CD8-positive, alpha-beta memory T cell (primary cell): Measurements from ENCODE around the gene SPNS3. TPM values are rescaled to one million over a fixed set of nuclear protein-coding genes. Genes with fewer than 3 reads are reported as not detected.

Experiments
- CTCF ChIA-PET: fragments of 350-600 bp; sonication (Branson Sonifier 250); formaldehyde crosslinking; loops from one replicate; lab custom pipeline; 2021; ENCODE audit warnings: antibody characterized with exemption; lab: Charles Lee
- POLR2A ChIA-PET: fragments of 350-600 bp; sonication (Branson Sonifier 250); formaldehyde crosslinking; loops from one replicate; lab custom pipeline; 2021; ENCODE audit warnings: antibody characterized with exemption; lab: Charles Lee
- DNase-seq, 5 donors: peaks; one replicate each; pipeline versions ENCODE4 v3.0.0 to v3.0.0-alpha.2; 2020 to 2022; ENCODE audit warnings: mixed read lengths in 1 of 5
- H3K27ac ChIP-seq: one replicate; pipeline ENCODE4 v1.7.0; 2013; ENCODE audit warnings: low read depth, mild to moderate bottlenecking, low read length, moderate library complexity
- H3K27me3 ChIP-seq: 2 replicates; pipeline ENCODE4 v1.7.0; 2013; ENCODE audit warnings: low read length, mild to moderate bottlenecking; ENCODE audit not compliant: insufficient read depth, poor library complexity, severe bottlenecking
- H3K36me3 ChIP-seq: 2 replicates; pipeline ENCODE4 v1.7.0; 2013; ENCODE audit warnings: mild to moderate bottlenecking, low read length, moderate library complexity; ENCODE audit not compliant: insufficient read depth
- H3K4me1 ChIP-seq: 2 replicates; pipeline ENCODE4 v1.7.0; 2013; ENCODE audit warnings: mild to moderate bottlenecking, low read length, moderate library complexity; ENCODE audit not compliant: insufficient read depth
- H3K4me3 ChIP-seq: 2 replicates; pipeline ENCODE4 v1.7.0; 2013; ENCODE audit warnings: mild to moderate bottlenecking, low read length
- H3K9me3 ChIP-seq: 2 replicates; pipeline ENCODE4 v1.7.0; 2013; ENCODE audit warnings: mild to moderate bottlenecking, low read length
- H3K27ac Mint-ChIP-seq, 8 donors: one replicate each; pipeline ENCODE4 v1.8.0; 2020 to 2021; ENCODE audit warnings: mixed read lengths in 8 of 8, mild to moderate bottlenecking in 6 of 8, inconsistent platforms in 3 of 8, moderate library complexity in 3 of 8
- H3K27me3 Mint-ChIP-seq, 2 donors: one replicate each; pipeline ENCODE4 v1.8.0; 2020 to 2021; ENCODE audit warnings: mixed read lengths in 2 of 2, mild to moderate bottlenecking in 1 of 2, moderate library complexity in 1 of 2
- H3K36me3 Mint-ChIP-seq, 3 donors: one replicate each; pipeline ENCODE4 v1.8.0; 2020 to 2021; ENCODE audit warnings: mixed read lengths in 3 of 3, inconsistent platforms in 1 of 3, mild to moderate bottlenecking in 1 of 3
- H3K4me1 Mint-ChIP-seq, 3 donors: one replicate each; pipeline ENCODE4 v1.8.0; 2020 to 2021; ENCODE audit warnings: mixed read lengths in 3 of 3, inconsistent platforms in 1 of 3, mild to moderate bottlenecking in 1 of 3
- H3K4me3 Mint-ChIP-seq, 7 donors: one replicate each; pipeline ENCODE4 v1.8.0; 2020 to 2021; ENCODE audit warnings: mixed read lengths in 7 of 7, mild to moderate bottlenecking in 6 of 7, moderate library complexity in 4 of 7, inconsistent platforms in 2 of 7
- H3K9me3 Mint-ChIP-seq, 5 donors: one replicate each; pipeline ENCODE4 v1.8.0; 2020 to 2022; ENCODE audit warnings: mixed read lengths in 5 of 5, mild to moderate bottlenecking in 3 of 5, moderate library complexity in 2 of 5, inconsistent platforms in 1 of 5
- polyA plus RNA-seq: library from polyadenylated mRNA; unstranded; fragments of 300-500 nt; fragmentation: Illumina TruSeq; gene quantifications from one replicate; pipeline ENCODE4 v1.2.3, GENCODE V29; 2021
- total RNA-seq, 2 experiments: library from RNA; stranded (reverse); gene quantifications; one replicate each; pipeline ENCODE4 v1.2.3, GENCODE V29; 2021

Gene SPNS3
- total and polyA plus RNA-seq, 3 experiments from 2014 or later, result 7.3 to 10.0 (median 7.5) TPM

DNA sequence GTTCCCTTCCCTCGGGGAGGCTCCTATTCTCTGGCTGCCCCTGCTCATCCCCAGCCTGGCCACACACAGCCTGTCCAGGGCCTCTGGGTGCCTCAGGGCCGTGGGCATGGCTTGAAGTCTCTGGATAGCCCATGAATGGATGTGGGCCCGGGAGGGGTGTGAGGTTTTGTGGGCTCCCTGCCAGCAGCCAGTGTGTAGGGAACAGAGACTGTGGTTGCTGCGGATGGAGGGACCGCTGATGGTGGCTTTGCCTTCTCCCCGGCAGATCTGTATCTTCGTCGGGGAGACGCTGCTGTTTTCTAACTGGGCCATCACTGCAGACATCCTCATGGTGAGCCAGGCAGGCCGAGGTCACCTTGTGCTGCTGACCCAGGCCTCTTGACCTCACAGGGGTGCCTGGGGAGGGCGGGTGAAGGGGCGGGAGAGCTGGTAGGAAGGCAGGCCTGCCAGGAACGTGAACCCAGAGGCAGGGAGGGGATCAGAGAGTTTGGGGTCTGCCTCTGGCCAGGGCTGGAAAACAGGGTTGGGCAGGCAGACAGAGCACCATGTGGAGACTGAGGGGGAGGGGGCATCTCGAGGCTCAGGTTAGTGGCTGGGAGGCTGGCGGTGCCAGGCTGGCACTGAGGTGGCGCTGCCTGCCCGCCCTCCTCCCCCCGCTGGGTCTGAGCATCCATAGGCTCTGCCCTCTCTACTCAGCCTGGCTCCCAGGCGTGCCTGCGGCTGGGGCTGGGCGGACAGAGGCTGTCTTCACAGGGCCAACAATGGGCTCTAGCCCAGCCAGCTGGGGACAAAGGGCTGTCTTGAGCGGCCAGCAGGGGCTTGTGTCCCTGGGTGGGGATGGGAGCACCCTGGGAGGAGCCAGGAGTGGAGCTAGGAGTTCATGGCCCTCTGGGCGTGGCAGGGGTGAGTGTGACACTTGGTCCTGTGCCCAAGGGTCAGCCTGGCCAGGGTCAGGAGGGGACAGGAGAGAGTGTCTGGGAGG lies 100.1 kb downstream of the SPNS3 start:
- DNase-seq, result no peak
- peaks cover 0 to 12% (median 0%) of the 10 kb centered on the region in 3 donors for H3K36me3 Mint-ChIP-seq
- ChIA-PET CTCF (no interaction called here), POLR2A (interaction anchor here (0.5 kb wide), 1 partner anchor 502 kb away, joined by 3 read pairs; no protein-coding TSS in a partner anchor)
- H3K4me3 Mint-ChIP-seq, result no peak overlapping the region
- no peaks in the 10 kb centered on the region for H3K9me3 Mint-ChIP-seq
- no peaks in the 10 kb centered on the region for H3K27me3 ChIP-seq
- no peaks in the 10 kb centered on the region for H3K9me3 ChIP-seq
- H3K4me3 ChIP-seq, result no peak overlapping the region
- no peak overlapping the region for H3K27ac ChIP-seq
- H3K36me3 ChIP-seq, result no peaks in the 10 kb centered on the region
- H3K27me3 Mint-ChIP-seq, result peaks cover 0 to 1% of the 10 kb centered on the region in 2 donors
- H3K27ac Mint-ChIP-seq, result peak overlapping the region in 2 of 8 donors; percentile 37 to 84
- no peaks in the 10 kb centered on the region for H3K4me1 ChIP-seq
- peaks cover 0 to 9% (median 2%) of the 10 kb centered on the region in 3 donors for H3K4me1 Mint-ChIP-seq

DNA sequence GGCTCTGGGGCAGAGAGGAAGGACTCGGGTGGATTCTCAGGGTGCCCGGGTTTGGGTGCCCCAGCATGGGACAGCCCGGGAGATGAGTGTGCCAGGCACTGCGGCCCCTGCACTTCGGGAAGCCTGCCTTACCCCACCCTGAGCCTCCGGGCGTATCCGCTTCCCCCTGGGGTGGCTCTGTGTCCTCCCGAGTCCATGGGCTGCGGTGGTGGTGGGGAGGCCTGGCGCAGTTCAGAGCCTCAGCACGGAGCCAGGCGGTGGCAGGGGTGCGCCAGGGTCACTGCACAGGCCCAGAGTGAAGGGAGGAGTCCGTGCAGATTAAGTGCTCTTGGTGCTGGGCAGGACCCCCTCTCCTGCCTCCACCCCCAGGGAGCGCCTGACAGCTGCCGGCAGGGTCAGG lies 100.8 kb downstream of the SPNS3 start:
- peaks cover 0 to 9% (median 2%) of the 10 kb centered on the region in 3 donors for H3K4me1 Mint-ChIP-seq
- Histone ChIP-seq H3K9me3 (no peaks in the 10 kb centered on the region), H3K27me3 (no peaks in the 10 kb centered on the region), H3K27ac (no peak overlapping the region), H3K4me3 (no peak overlapping the region), H3K36me3 (no peaks in the 10 kb centered on the region), H3K4me1 (no peaks in the 10 kb centered on the region)
- H3K4me3 Mint-ChIP-seq, result no peak overlapping the region
- ChIA-PET POLR2A (interaction anchor here (0.5 kb wide), 1 partner anchor 501 kb away, joined by 3 read pairs; no protein-coding TSS in a partner anchor), CTCF (no interaction called here)
- DNase-seq, result no peak
- peaks cover 0 to 17% (median 0%) of the 10 kb centered on the region in 3 donors for H3K36me3 Mint-ChIP-seq
- peak overlapping the region in 1 of 8 donors; percentile 37 for H3K27ac Mint-ChIP-seq
- H3K27me3 Mint-ChIP-seq, result peaks cover 0 to 1% of the 10 kb centered on the region in 2 donors
- H3K9me3 Mint-ChIP-seq, result no peaks in the 10 kb centered on the region

DNA sequence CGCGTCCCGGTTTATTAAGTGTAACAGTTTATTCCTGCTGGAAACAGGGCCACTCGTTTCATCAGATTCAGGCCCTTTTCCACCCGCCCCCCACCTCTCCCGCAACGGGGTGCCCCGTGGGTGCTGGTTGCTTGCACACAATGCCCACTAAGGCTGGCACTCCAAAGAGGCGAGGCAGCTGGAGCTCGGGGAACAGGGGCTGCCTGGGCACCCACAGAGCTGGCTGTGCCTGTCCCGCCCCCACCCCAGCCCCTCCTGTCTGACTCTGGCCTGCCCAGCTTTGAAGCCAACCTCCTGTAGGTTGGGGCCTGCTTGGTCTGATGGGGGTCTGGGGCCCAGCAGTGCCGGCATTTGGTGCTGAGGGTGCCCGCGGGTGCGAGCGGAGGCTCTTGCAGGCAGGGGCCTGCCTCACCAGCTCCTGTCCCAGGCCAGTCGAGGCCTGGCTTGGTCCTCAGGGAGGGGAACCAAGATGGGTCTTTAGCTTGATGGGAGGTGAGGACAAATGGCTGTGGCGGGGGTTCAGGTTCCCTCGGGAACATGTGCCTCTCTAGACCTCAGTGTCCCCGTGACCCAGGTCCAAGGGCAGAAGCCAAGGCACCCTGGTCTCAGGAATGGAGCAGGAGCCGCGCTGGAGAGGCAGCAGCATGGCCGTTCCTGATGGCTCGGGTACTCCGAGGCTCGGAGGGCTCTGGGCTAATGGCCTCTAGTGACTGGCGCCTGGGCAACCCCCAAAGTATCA lies 101.4 kb downstream of the SPNS3 start:
- Mint-ChIP-seq H3K36me3 (peaks cover 0 to 23% (median 0%) of the 10 kb centered on the region in 3 donors), H3K4me3 (no peak overlapping the region), H3K27me3 (peaks cover 0 to 1% of the 10 kb centered on the region in 2 donors), H3K27ac (peak overlapping the region in 1 of 8 donors; percentile 39), H3K9me3 (no peaks in the 10 kb centered on the region), H3K4me1 (peaks cover 0 to 9% (median 4%) of the 10 kb centered on the region in 3 donors)
- H3K27me3 ChIP-seq, result no peaks in the 10 kb centered on the region
- H3K4me3 ChIP-seq, result no peak overlapping the region
- DNase-seq, result no peak
- H3K27ac ChIP-seq, result no peak overlapping the region
- no peaks in the 10 kb centered on the region for H3K4me1 ChIP-seq
- no peaks in the 10 kb centered on the region for H3K9me3 ChIP-seq
- H3K36me3 ChIP-seq, result no peaks in the 10 kb centered on the region
- ChIA-PET CTCF (no interaction called here), POLR2A (no interaction called here)

DNA sequence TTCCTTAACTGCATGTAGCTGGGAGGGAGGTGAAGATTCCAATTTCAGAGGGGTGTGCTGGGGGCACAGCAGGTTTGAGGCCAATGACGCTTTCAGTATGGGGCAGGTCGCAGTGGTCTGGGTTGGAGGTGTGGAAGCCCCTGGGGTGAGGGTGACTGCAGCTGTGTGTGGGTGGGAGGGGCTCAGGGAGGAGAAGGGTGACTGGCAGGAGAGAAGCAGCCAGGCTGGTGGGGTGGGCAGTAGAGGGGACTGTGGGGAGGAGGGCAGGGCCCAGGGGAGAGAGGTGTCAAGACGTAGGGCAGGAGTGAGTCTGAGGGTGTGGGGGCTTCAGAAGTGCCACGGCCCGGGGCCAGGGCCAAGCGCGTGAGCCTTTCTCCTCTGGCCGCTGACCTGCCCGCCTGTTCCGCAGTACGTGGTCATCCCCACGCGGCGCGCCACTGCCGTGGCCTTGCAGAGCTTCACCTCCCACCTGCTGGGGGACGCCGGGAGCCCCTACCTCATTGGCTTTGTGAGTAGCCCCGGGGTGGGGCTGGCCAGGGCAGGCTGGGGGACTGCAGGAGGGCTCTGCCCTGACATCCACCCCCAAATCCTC lies 102.0 kb downstream of the SPNS3 start:
- H3K27ac Mint-ChIP-seq, result peak overlapping the region in 1 of 8 donors; percentile 39
- Histone ChIP-seq H3K27ac (no peak overlapping the region), H3K4me1 (no peaks in the 10 kb centered on the region), H3K27me3 (no peaks in the 10 kb centered on the region), H3K4me3 (no peak overlapping the region), H3K36me3 (no peaks in the 10 kb centered on the region), H3K9me3 (no peaks in the 10 kb centered on the region)
- POLR2A ChIA-PET, result no interaction called here
- no peak for DNase-seq
- no peaks in the 10 kb centered on the region for H3K27me3 Mint-ChIP-seq
- H3K4me3 Mint-ChIP-seq, result no peak overlapping the region
- peaks cover 0 to 29% (median 0%) of the 10 kb centered on the region in 3 donors for H3K36me3 Mint-ChIP-seq
- CTCF ChIA-PET, result no interaction called here
- H3K4me1 Mint-ChIP-seq, result peaks cover 0 to 9% (median 4%) of the 10 kb centered on the region in 3 donors
- no peaks in the 10 kb centered on the region for H3K9me3 Mint-ChIP-seq

DNA sequence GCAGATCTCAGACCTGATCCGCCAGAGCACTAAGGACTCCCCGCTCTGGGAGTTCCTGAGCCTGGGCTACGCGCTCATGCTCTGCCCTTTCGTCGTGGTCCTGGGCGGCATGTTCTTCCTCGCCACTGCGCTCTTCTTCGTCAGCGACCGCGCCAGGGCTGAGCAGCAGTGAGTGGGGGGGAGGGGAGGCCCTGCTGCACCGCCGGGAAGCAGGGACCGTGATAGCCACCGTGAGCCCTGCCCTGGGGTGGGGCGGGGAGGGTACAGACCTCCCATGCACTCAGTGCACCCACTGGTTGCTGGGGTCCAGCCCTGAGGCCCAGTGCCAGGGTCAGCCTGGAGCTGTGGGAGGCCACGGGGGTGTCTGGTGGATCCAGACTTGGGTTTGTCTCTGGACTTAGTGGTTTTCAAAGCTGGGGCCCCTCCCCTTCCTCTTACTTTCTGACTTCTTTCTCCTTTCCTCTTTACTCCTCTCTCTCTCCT lies 102.6 kb downstream of the SPNS3 start:
- ChIA-PET POLR2A (no interaction called here), CTCF (interaction anchor here (2.2 kb wide), 1 partner anchor 90 kb away, joined by 4 read pairs; no protein-coding TSS in a partner anchor)
- H3K27ac ChIP-seq, result no peak overlapping the region
- Mint-ChIP-seq H3K27ac (no peak overlapping the region), H3K36me3 (peaks cover 0 to 34% (median 0%) of the 10 kb centered on the region in 3 donors), H3K4me3 (no peak overlapping the region), H3K27me3 (no peaks in the 10 kb centered on the region), H3K4me1 (peaks cover 0 to 9% (median 4%) of the 10 kb centered on the region in 3 donors), H3K9me3 (no peaks in the 10 kb centered on the region)
- no peaks in the 10 kb centered on the region for H3K27me3 ChIP-seq
- peaks cover 2% of the 10 kb centered on the region for H3K36me3 ChIP-seq
- no peaks in the 10 kb centered on the region for H3K9me3 ChIP-seq
- H3K4me1 ChIP-seq, result no peaks in the 10 kb centered on the region
- H3K4me3 ChIP-seq, result no peak overlapping the region
- no peak for DNase-seq

DNA sequence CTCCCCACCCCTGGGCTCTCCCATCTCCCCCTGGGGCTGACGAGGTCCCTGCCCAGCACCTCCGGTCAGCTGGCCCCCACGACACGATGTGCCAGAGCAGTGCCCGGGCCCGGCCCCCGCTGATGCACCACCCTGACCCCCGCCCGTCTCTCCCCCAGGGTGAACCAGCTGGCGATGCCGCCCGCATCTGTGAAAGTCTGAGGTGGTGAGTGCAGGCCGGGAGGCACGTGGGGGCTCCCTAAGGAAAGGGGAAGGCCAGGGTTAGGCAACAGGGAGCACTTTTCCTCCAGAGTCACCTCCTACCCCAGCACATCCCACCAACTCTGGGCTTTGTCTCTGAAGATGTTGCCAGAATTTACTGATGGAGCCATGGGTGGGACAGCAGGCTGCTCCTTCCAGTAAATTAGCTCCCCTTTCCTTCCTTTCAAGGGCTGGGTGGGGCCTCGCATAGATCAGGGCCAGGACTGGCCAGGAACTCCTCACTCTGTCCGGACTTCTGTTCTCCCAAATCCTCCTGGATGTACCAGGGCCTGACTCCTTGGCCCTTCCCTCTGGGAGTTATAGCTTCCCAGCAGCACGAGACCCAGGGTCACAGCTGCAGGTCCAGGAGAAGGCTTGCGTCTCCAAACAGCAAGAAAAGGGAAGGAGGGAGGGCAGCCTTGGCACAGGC lies 103.1 kb downstream of the SPNS3 start:
- ChIA-PET POLR2A (no interaction called here), CTCF (interaction anchor here (2.2 kb wide), 1 partner anchor 89 kb away, joined by 4 read pairs; no protein-coding TSS in a partner anchor)
- H3K9me3 Mint-ChIP-seq, result no peaks in the 10 kb centered on the region
- H3K27ac Mint-ChIP-seq, result no peak overlapping the region
- no peak overlapping the region for H3K4me3 ChIP-seq
- H3K4me3 Mint-ChIP-seq, result no peak overlapping the region
- peaks cover 0 to 39% (median 0%) of the 10 kb centered on the region in 3 donors for H3K36me3 Mint-ChIP-seq
- H3K36me3 ChIP-seq, result peaks cover 7% of the 10 kb centered on the region
- H3K9me3 ChIP-seq, result no peaks in the 10 kb centered on the region
- H3K4me1 ChIP-seq, result no peaks in the 10 kb centered on the region
- H3K27me3 ChIP-seq, result no peaks in the 10 kb centered on the region
- no peaks in the 10 kb centered on the region for H3K27me3 Mint-ChIP-seq
- DNase-seq, result no peak
- H3K4me1 Mint-ChIP-seq, result peaks cover 0 to 9% (median 4%) of the 10 kb centered on the region in 3 donors
- H3K27ac ChIP-seq, result no peak overlapping the region
